ENCODE data around the gene RBM47. TPM values are rescaled to one million over a fixed set of nuclear protein-coding genes. Genes with fewer than 3 reads are reported as not detected.
"Not testable (repeated sequence)": the region's sequence is repeated elsewhere in the genome, so short reads cannot be mapped to it uniquely, and the experiment has no call there.

The RBM47 gene
- total and polyA plus RNA-seq, 2 donors (not counting 1 experiment from before 2014, with no cell fraction given) = 0.14 to 1.8 TPM

DNA sequence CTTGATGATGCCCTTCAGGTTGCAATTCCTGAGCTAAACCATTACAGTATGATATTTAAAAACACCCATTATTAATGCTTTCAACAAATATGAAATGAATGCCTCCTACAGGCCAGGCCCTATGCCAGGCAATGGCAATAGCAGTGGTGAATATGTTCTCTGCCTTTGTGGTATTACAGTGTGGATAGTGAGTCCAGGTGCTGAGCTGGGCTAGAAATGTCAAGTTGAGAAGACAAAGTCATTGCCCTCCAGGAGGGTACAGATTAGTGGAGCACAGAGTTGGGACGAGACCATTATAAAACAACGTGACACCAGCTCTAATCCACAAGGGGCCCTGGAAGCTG lies 81.9 kb downstream of the RBM47 start:
- Histone ChIP-seq H3K27me3 (ENCODE audit: control insufficient read depth, insufficient read depth, low read length) (no peaks in the 10 kb centered on the region), H3K9me3 (ENCODE audit: control insufficient read depth, insufficient read depth, low read depth, low read length) (no peaks in the 10 kb centered on the region), H4K20me1 (ENCODE audit: control insufficient read depth, extremely low read depth, insufficient read depth, low read length) (no peaks in the 10 kb centered on the region), H3K4me1 (ENCODE audit: control insufficient read depth, extremely low read depth, insufficient read depth, low read length) (no peaks in the 10 kb centered on the region), H3K79me2 (ENCODE audit: control insufficient read depth, insufficient read depth, low read length) (no peaks in the 10 kb centered on the region), H3K4me3 (replicated peaks in 1 of 4; ENCODE audit: control extremely low read depth in 1 of 4, insufficient read depth in 1 of 4, low read depth in 3 of 4, low read length in 4 of 4) (no peak overlapping the region), H3K36me3 (ENCODE audit: control insufficient read depth, insufficient read depth, low read length) (no peaks in the 10 kb centered on the region), H2AFZ (ENCODE audit: low read length) (no peak overlapping the region), H3K27ac (ENCODE audit: insufficient read depth, low read length) (no peak overlapping the region), H3K4me2 (ENCODE audit: extremely low read depth, insufficient read depth, low read length) (no peak overlapping the region), H3K9ac (ENCODE audit: insufficient read depth, low read length) (no peak overlapping the region)
- TF ChIP-seq EZH2 (IDR thresholded peaks at IDR 0.05; ENCODE audit: low read length, missing control alignments) (no peak), CTCF (conservative IDR thresholded peaks at IDR 0.05 in 1 of 2, IDR thresholded peaks at IDR 0.05 in 1 of 2; ENCODE audit: low read depth in 1 of 2, low read length in 2 of 2) (no peak)
- no peak for DNase-seq (ENCODE audit: low read depth in 2 of 2)

DNA sequence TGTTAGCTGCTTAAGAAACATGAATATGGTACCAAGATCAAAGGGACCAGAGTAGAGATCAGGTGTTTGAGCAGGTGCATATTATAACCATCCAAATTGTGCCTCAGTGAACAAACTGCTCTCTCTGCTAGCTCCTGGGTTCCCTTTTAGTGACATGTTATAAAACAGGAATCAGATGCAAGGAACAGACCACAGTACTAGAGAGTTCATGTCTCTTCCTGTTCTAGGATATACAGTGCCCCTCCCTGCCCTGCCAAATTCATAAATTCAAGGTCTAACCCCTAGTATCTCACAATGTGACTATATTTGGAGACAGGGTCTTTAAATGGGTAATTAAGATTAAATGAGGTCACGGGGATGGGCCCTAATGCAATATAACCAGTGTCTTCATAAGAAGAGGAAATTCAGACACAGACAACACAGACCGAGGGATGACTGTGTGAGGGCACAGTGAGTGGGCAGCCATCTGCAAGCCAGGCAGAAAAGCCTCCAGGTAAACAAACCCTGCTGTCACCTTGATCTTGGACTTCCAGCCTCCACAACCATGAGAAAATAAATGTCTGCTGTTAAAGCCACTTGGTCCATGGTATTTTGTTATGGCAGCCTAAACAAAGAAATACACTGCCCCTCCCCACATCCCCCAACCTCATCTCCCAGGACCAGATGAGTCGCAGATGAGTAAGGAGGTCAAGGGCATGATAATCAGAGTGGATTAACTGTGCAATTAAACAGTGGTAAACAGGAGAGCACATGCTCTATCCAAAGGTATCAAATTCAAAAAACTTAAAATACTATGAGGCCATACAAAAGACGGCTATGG lies 82.5 kb downstream of the RBM47 start:
- no peaks in the 10 kb centered on the region for H4K20me1 ChIP-seq (ENCODE audit: control insufficient read depth, extremely low read depth, insufficient read depth, low read length)
- H3K4me2 ChIP-seq (ENCODE audit: extremely low read depth, insufficient read depth, low read length) = no peak overlapping the region
- no peaks in the 10 kb centered on the region for H3K4me1 ChIP-seq (ENCODE audit: control insufficient read depth, extremely low read depth, insufficient read depth, low read length)
- H3K27ac ChIP-seq (ENCODE audit: insufficient read depth, low read length) = no peak overlapping the region
- H3K9ac ChIP-seq (ENCODE audit: insufficient read depth, low read length) = no peak overlapping the region
- H3K4me3 ChIP-seq (replicated peaks in 1 of 4; ENCODE audit: control extremely low read depth in 1 of 4, insufficient read depth in 1 of 4, low read depth in 3 of 4, low read length in 4 of 4) = no peak overlapping the region
- peak in 1 of 2 donors; percentile 47 for DNase-seq (ENCODE audit: low read depth in 2 of 2)
- no peak overlapping the region for H2AFZ ChIP-seq (ENCODE audit: low read length)
- TF ChIP-seq EZH2 (IDR thresholded peaks at IDR 0.05; ENCODE audit: low read length, missing control alignments) = no peak
- no peak for TF ChIP-seq CTCF (conservative IDR thresholded peaks at IDR 0.05 in 1 of 2, IDR thresholded peaks at IDR 0.05 in 1 of 2; ENCODE audit: low read depth in 1 of 2, low read length in 2 of 2)
- H3K36me3 ChIP-seq (ENCODE audit: control insufficient read depth, insufficient read depth, low read length) = no peaks in the 10 kb centered on the region
- H3K79me2 ChIP-seq (ENCODE audit: control insufficient read depth, insufficient read depth, low read length) = no peaks in the 10 kb centered on the region
- no peaks in the 10 kb centered on the region for H3K27me3 ChIP-seq (ENCODE audit: control insufficient read depth, insufficient read depth, low read length)
- H3K9me3 ChIP-seq (ENCODE audit: control insufficient read depth, insufficient read depth, low read depth, low read length) = no peaks in the 10 kb centered on the region

DNA sequence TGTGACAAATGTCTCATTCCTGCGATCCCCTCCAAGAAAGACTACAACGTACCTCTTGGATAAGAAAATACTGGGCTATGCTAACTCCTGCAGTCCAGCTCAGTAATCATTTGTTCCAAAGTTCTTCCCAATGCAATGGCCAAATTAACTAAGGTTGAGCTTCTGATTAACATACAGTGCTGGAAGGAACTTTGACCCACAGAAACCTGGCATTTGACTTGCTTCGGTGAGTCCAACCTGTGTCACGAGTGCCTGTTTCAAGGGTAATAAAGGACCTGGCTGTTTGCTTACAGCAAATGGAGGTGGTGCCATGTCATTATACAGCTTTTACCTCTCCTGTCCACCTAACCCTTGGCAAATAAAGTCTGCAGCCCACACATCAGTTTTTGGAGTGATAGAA lies 83.2 kb downstream of the RBM47 start:
- H3K36me3 ChIP-seq (ENCODE audit: control insufficient read depth, insufficient read depth, low read length) = no peaks in the 10 kb centered on the region
- no peaks in the 10 kb centered on the region for H3K9me3 ChIP-seq (ENCODE audit: control insufficient read depth, insufficient read depth, low read depth, low read length)
- H3K4me2 ChIP-seq (ENCODE audit: extremely low read depth, insufficient read depth, low read length) = no peak overlapping the region
- no peak overlapping the region for H3K27ac ChIP-seq (ENCODE audit: insufficient read depth, low read length)
- no peak overlapping the region for H3K9ac ChIP-seq (ENCODE audit: insufficient read depth, low read length)
- H3K4me3 ChIP-seq (replicated peaks in 1 of 4; ENCODE audit: control extremely low read depth in 1 of 4, insufficient read depth in 1 of 4, low read depth in 3 of 4, low read length in 4 of 4) = no peak overlapping the region
- DNase-seq (ENCODE audit: low read depth in 2 of 2) = no peak
- H2AFZ ChIP-seq (ENCODE audit: low read length) = no peak overlapping the region
- H4K20me1 ChIP-seq (ENCODE audit: control insufficient read depth, extremely low read depth, insufficient read depth, low read length) = no peaks in the 10 kb centered on the region
- H3K27me3 ChIP-seq (ENCODE audit: control insufficient read depth, insufficient read depth, low read length) = no peaks in the 10 kb centered on the region
- TF ChIP-seq EZH2 (IDR thresholded peaks at IDR 0.05; ENCODE audit: low read length, missing control alignments) = no peak
- no peak for TF ChIP-seq CTCF (conservative IDR thresholded peaks at IDR 0.05 in 1 of 2, IDR thresholded peaks at IDR 0.05 in 1 of 2; ENCODE audit: low read depth in 1 of 2, low read length in 2 of 2)
- no peaks in the 10 kb centered on the region for H3K4me1 ChIP-seq (ENCODE audit: control insufficient read depth, extremely low read depth, insufficient read depth, low read length)
- H3K79me2 ChIP-seq (ENCODE audit: control insufficient read depth, insufficient read depth, low read length) = no peaks in the 10 kb centered on the region

GRCh38 chr4:40545487-40545886 lies 84.2 kb downstream of the RBM47 start:
- not testable (repeated sequence) for H3K4me3 ChIP-seq (replicated peaks in 1 of 4; ENCODE audit: control extremely low read depth in 1 of 4, insufficient read depth in 1 of 4, low read depth in 3 of 4, low read length in 4 of 4); H3K4me2 ChIP-seq (ENCODE audit: extremely low read depth, insufficient read depth, low read length); H3K36me3 ChIP-seq (ENCODE audit: control insufficient read depth, insufficient read depth, low read length); H3K27me3 ChIP-seq (ENCODE audit: control insufficient read depth, insufficient read depth, low read length); H3K79me2 ChIP-seq (ENCODE audit: control insufficient read depth, insufficient read depth, low read length); H3K4me1 ChIP-seq (ENCODE audit: control insufficient read depth, extremely low read depth, insufficient read depth, low read length); H4K20me1 ChIP-seq (ENCODE audit: control insufficient read depth, extremely low read depth, insufficient read depth, low read length); H3K9me3 ChIP-seq (ENCODE audit: control insufficient read depth, insufficient read depth, low read depth, low read length); H2AFZ ChIP-seq (ENCODE audit: low read length); DNase-seq (ENCODE audit: low read depth in 2 of 2); H3K9ac ChIP-seq (ENCODE audit: insufficient read depth, low read length); H3K27ac ChIP-seq (ENCODE audit: insufficient read depth, low read length)
